ENCODE results near the gene TMEM238.

DNA sequence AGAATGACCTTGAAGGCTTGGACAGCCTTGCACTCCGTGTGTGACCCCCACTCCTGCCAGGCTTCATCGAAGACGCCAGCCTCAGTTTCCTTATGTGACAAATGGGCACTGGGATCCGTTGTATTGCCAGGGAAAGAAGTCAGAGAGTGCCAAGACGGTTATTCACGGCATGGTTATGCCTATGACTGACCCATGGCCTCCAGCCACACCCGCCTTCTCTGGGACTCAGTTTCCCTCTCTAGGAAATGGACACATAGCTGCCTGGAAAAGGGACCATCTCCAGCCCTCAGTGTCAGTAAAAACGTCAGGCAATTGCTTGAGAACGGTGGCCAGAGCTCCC lies 24.4 kb upstream of the TMEM238 start:
- TF ChIP-seq TARDBP (IDR thresholded peaks at IDR 0.05) (no peak), ELF4 (IDR thresholded peaks at IDR 0.05) (no peak), SUZ12 (IDR thresholded peaks at IDR 0.05) (no peak), FOXK2 (IDR thresholded peaks at IDR 0.05) (no peak), LEF1 (IDR thresholded peaks at IDR 0.05; ENCODE audit: borderline replicate concordance) (no peak), NFRKB (IDR thresholded peaks at IDR 0.05) (peak; percentile 58; the same call in 1 of the 2 replicates)
- TF ChIP-seq, protein P1, sequence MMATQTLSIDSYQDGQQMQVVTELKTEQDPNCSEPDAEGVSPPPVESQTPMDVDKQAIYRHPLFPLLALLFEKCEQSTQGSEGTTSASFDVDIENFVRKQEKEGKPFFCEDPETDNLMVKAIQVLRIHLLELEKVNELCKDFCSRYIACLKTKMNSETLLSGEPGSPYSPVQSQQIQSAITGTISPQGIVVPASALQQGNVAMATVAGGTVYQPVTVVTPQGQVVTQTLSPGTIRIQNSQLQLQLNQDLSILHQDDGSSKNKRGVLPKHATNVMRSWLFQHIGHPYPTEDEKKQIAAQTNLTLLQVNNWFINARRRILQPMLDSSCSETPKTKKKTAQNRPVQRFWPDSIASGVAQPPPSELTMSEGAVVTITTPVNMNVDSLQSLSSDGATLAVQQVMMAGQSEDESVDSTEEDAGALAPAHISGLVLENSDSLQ (IDR thresholded peaks at IDR 0.05) = no peak
